Measurements from ENCODE around the gene CDIPT. TPM values are rescaled to one million over a fixed set of nuclear protein-coding genes. Genes with fewer than 3 reads are reported as not detected.

The CDIPT gene
- total and polyA plus RNA-seq, 2 of the 13 experiments (the other 11 are each of a cell fraction or from before 2014, with no cell fraction given): 54.9 to 97.5 TPM

DNA sequence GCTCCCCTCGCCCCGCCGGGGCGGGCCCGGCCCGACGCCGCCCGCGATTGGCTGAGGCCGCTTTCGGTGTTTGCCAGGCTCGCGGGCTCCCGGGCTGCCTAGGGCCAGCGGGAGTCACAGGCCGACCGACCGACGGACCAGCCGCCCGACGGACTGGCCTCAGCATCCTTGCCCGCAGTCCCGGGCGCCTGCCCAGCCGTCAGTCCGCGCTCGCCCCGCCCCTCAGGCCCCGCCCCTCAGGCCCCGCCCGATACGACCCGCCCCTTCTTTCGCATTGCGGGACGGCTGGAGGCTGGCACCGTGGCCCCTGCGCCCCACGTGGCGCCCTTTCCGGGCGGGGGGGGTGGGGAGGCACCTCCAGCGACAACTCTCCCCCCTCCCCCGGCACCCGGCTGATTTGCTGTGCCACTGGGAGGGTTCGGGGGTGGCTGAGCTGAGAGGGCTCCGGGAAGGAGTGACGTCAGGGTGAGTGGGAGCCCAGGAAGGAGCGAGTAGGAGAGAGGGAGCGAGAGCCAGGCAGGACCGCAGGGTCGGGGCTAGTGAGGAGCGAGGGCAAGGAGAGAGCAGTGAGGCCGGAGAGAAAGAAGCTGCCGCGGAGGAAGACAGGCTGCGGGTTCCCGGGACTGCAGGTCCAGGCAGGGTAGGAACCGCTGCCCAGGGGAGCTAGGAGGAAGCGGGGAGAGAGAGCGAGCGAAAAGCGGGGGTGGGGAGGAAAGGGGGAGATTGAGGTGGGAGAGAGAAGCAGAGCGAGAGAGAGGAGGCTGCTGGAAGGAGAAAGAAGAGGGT lies 37.3 kb upstream of the CDIPT start, which contains the start of gene ASPHD1 (continued):
- TF ChIP-seq, protein P1, sequence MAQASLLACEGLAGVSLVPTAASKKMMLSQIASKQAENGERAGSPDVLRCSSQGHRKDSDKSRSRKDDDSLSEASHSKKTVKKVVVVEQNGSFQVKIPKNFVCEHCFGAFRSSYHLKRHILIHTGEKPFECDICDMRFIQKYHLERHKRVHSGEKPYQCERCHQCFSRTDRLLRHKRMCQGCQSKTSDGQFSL (CRISPR knock-in tag; IDR thresholded peaks at IDR 0.05): peak; percentile 82; the same call in 1 of the 2 replicates
- TF ChIP-seq, protein P2, sequence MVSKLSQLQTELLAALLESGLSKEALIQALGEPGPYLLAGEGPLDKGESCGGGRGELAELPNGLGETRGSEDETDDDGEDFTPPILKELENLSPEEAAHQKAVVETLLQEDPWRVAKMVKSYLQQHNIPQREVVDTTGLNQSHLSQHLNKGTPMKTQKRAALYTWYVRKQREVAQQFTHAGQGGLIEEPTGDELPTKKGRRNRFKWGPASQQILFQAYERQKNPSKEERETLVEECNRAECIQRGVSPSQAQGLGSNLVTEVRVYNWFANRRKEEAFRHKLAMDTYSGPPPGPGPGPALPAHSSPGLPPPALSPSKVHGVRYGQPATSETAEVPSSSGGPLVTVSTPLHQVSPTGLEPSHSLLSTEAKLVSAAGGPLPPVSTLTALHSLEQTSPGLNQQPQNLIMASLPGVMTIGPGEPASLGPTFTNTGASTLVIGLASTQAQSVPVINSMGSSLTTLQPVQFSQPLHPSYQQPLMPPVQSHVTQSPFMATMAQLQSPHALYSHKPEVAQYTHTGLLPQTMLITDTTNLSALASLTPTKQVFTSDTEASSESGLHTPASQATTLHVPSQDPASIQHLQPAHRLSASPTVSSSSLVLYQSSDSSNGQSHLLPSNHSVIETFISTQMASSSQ (IDR thresholded peaks at IDR 0.05; ENCODE audit: low read depth): no peak
- TF ChIP-seq, protein P2 (CRISPR knock-in tag; IDR thresholded peaks at IDR 0.05; ENCODE audit: borderline replicate concordance): peak; percentile 14; the same call in 1 of the 2 replicates
- no peak; the same call in 1 of the 2 replicates for TF ChIP-seq ZBTB8A (CRISPR knock-in tag; IDR thresholded peaks at IDR 0.05; ENCODE audit: borderline replicate concordance, low read depth)
- peak; percentile 65 for TF ChIP-seq NFYC (CRISPR knock-in tag; IDR thresholded peaks at IDR 0.05)
- TF ChIP-seq RBFOX2 (IDR thresholded peaks at IDR 0.05; ENCODE audit: low read depth, low read length): peak; percentile 55; the same call in 1 of the 2 replicates
- TF ChIP-seq, protein P3, sequence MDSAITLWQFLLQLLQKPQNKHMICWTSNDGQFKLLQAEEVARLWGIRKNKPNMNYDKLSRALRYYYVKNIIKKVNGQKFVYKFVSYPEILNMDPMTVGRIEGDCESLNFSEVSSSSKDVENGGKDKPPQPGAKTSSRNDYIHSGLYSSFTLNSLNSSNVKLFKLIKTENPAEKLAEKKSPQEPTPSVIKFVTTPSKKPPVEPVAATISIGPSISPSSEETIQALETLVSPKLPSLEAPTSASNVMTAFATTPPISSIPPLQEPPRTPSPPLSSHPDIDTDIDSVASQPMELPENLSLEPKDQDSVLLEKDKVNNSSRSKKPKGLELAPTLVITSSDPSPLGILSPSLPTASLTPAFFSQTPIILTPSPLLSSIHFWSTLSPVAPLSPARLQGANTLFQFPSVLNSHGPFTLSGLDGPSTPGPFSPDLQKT (CRISPR knock-in tag; IDR thresholded peaks at IDR 0.05; ENCODE audit: borderline replicate concordance): peak; percentile 46; the same call in 1 of the 2 replicates
- no peak for TF ChIP-seq ZNF296 (CRISPR knock-in tag; conservative IDR thresholded peaks at IDR 0.05)
- no peak for TF ChIP-seq ZSCAN22 (CRISPR knock-in tag; IDR thresholded peaks at IDR 0.05)
- TF ChIP-seq, protein P4, sequence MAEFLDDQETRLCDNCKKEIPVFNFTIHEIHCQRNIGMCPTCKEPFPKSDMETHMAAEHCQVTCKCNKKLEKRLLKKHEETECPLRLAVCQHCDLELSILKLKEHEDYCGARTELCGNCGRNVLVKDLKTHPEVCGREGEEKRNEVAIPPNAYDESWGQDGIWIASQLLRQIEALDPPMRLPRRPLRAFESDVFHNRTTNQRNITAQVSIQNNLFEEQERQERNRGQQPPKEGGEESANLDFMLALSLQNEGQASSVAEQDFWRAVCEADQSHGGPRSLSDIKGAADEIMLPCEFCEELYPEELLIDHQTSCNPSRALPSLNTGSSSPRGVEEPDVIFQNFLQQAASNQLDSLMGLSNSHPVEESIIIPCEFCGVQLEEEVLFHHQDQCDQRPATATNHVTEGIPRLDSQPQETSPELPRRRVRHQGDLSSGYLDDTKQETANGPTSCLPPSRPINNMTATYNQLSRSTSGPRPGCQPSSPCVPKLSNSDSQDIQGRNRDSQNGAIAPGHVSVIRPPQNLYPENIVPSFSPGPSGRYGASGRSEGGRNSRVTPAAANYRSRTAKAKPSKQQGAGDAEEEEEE (CRISPR knock-in tag; IDR thresholded peaks at IDR 0.05; ENCODE audit: borderline replicate concordance): no peak
- no peak for TF ChIP-seq CBX1 (IDR thresholded peaks at IDR 0.05; ENCODE audit: low read depth)
- peak; percentile 58; the same call in 1 of the 2 replicates for TF ChIP-seq THAP11 (CRISPR knock-in tag; IDR thresholded peaks at IDR 0.05)
- TF ChIP-seq AKAP8 (CRISPR knock-in tag; IDR thresholded peaks at IDR 0.05): no peak; the same call in 1 of the 2 replicates
- TF ChIP-seq ZNF891 (CRISPR knock-in tag; IDR thresholded peaks at IDR 0.05): no peak
- TF ChIP-seq PRPF4 (IDR thresholded peaks at IDR 0.05; ENCODE audit: low read depth, low read length, poor library complexity, severe bottlenecking): no peak
- TF ChIP-seq SRY (CRISPR knock-in tag; IDR thresholded peaks at IDR 0.05): peak; percentile 99
- TF ChIP-seq NRL (CRISPR knock-in tag; IDR thresholded peaks at IDR 0.05; ENCODE audit: borderline replicate concordance): no peak; the same call in 1 of the 2 replicates
- TF ChIP-seq ZNF777 (CRISPR knock-in tag; IDR thresholded peaks at IDR 0.05): peak; percentile 100
